GM23248 (cell line): ENCODE data around the gene KLHL2. TPM values are rescaled to one million over a fixed set of nuclear protein-coding genes. Genes with fewer than 3 reads are reported as not detected.
A peak's percentile ranks its signal among the peaks of the same experiment; 100 is the strongest.
"Not testable (repeated sequence)": the region's sequence is repeated elsewhere in the genome, so short reads cannot be mapped to it uniquely, and the experiment has no call there.

Experiments
- DNase-seq: peaks from one replicate; pipeline ENCODE4 v3.0.0-alpha.2; 2015
- H2AFZ ChIP-seq: fragments of 200-600 bp; sonication (generic); 2 replicates; pipeline ENCODE4 v1.6.1; 2016; ENCODE audit warnings: antibody characterized with exemption
- H3F3A ChIP-seq: fragments of 200-600 bp; sonication (generic); 2 replicates; pipeline ENCODE4 v1.6.1; 2016; ENCODE audit warnings: mild to moderate bottlenecking, antibody characterized with exemption, mixed run types; ENCODE audit not compliant: insufficient read depth
- H3K27ac ChIP-seq: fragments of 200-600 bp; sonication (generic); 2 replicates; pipeline ENCODE4 v1.5.1; 2016; ENCODE audit warnings: mild to moderate bottlenecking
- H3K27me3 ChIP-seq: fragments of 200-600 bp; sonication (generic); replicated peaks from 2 replicates; pipeline ENCODE4 v1.6.1; 2016; ENCODE audit warnings: mild to moderate bottlenecking; ENCODE audit not compliant: insufficient read depth
- H3K36me3 ChIP-seq: fragments of 200-600 bp; sonication (generic); 2 replicates; pipeline ENCODE4 v1.6.1; 2016; ENCODE audit warnings: low read depth, mild to moderate bottlenecking
- H3K4me1 ChIP-seq: fragments of 200-600 bp; sonication (generic); 2 replicates; pipeline ENCODE4 v1.6.1; 2016; ENCODE audit warnings: mild to moderate bottlenecking; ENCODE audit not compliant: insufficient read depth
- H3K4me2 ChIP-seq: fragments of 200-600 bp; sonication (generic); one replicate; pipeline ENCODE4 v1.6.1; 2016; ENCODE audit warnings: mild to moderate bottlenecking; ENCODE audit not compliant: unreplicated experiment
- H3K4me3 ChIP-seq: fragments of 200-600 bp; sonication (generic); 2 replicates; pipeline ENCODE4 v1.5.1; 2016; ENCODE audit warnings: mild to moderate bottlenecking
- H3K79me2 ChIP-seq: fragments of 200-600 bp; sonication (generic); 2 replicates; pipeline ENCODE4 v1.6.1; 2016; ENCODE audit warnings: mild to moderate bottlenecking; ENCODE audit not compliant: insufficient read depth
- H3K9ac ChIP-seq: fragments of 200-600 bp; sonication (generic); 2 replicates; pipeline ENCODE4 v1.6.1; 2016; ENCODE audit warnings: mild to moderate bottlenecking
- H3K9me2 ChIP-seq: fragments of 200-600 bp; sonication (generic); 2 replicates; pipeline ENCODE4 v1.6.1; 2016; ENCODE audit warnings: mixed run types, mild to moderate bottlenecking, moderate library complexity; ENCODE audit not compliant: insufficient read depth
- H3K9me3 ChIP-seq: fragments of 200-600 bp; sonication (generic); one replicate; pipeline ENCODE4 v1.6.1; 2017; ENCODE audit warnings: low read depth
- H4K20me1 ChIP-seq: fragments of 200-600 bp; sonication (generic); 2 replicates; pipeline ENCODE4 v1.6.0; 2016; ENCODE audit not compliant: insufficient read depth
- EZH2 ChIP-seq: fragments of 200-600 bp; sonication (generic); IDR thresholded peaks from 2 replicates; pipeline ENCODE4 v1.6.1; 2018; ENCODE audit warnings: antibody characterized with exemption, mild to moderate bottlenecking; ENCODE audit not compliant: insufficient read depth, poor library complexity, severe bottlenecking
- EZH2phosphoT487 ChIP-seq: fragments of 200-600 bp; sonication (generic); IDR thresholded peaks from 2 replicates; pipeline ENCODE4 v1.6.1; 2018; ENCODE audit warnings: antibody characterized with exemption, moderate library complexity, mild to moderate bottlenecking, low read depth; ENCODE audit not compliant: insufficient read depth
- WGBS, 2 experiments: methylation state at CpG; one replicate each; pipeline ENCODE4 v1.1.6; 2015 to 2017; ENCODE audit warnings: low lambda C conversion rate in 2 of 2, low coverage in 1 of 2; ENCODE audit errors: missing lambda C conversion rate in 2 of 2; 5-methylcytosine and 5-hydroxymethylcytosine counted together
- in situ Hi-C: fragments of 300-500 bp; cut with MboI; formaldehyde crosslinking; loops from 2 replicates; pipeline ENCODE4 v1.15.0; 2020
- polyA plus RNA-seq: library from polyadenylated mRNA; unstranded; fragments of >200 nt; fragmentation: Nextera tagmentation; extraction: Ambion mirVana; gene quantifications from 2 replicates; pipeline ENCODE4 v1.2.1, GENCODE V29; 2016
- total RNA-seq: library from RNA; depleted of rRNA; stranded (reverse); fragments of >200 nt; shearing (Covaris generic); gene quantifications from 2 replicates; pipeline ENCODE4 v1.2.3, GENCODE V29; 2014; rRNA removed

KLHL2 gene
- total RNA-seq (14.8 and 20.2 TPM in 2 replicates), polyA plus RNA-seq (10.9 and 11.0 TPM in 2 replicates)

- peak within 1 kb of the TSS; percentile 79 for H3K9ac ChIP-seq
- in situ Hi-C loops, result no loop called here
- no peaks in the 10 kb centered on the region for H4K20me1 ChIP-seq
- H3K27ac ChIP-seq, result peak within 1 kb of the TSS; percentile 6; the same call in 1 of the 2 replicates
- H3K9me3 ChIP-seq, result no peaks in the 10 kb centered on the region
- peaks cover 29% of the 10 kb centered on the region for H3K4me1 ChIP-seq
- H3K36me3 ChIP-seq, result no peaks in the 10 kb centered on the region
- peak; percentile 84 for DNase-seq
- peak within 1 kb of the TSS; percentile 96 for H3K4me3 ChIP-seq
- H3K4me2 ChIP-seq, result peak within 1 kb of the TSS; percentile 96
- no peaks in the 10 kb centered on the region for H3K27me3 ChIP-seq
- H3F3A ChIP-seq, result peaks cover 18% of the 10 kb centered on the region
- H3K79me2 ChIP-seq, result peaks cover 48% of the 10 kb centered on the region
- peak within 1 kb of the TSS; percentile 99 for H2AFZ ChIP-seq
- TF ChIP-seq EZH2 (no peak), EZH2phosphoT487 (no peak)
- 1% methylated on average over 76 to 103 of the region's 113 CpGs for WGBS, 2 experiments
- no peaks in the 10 kb centered on the region for H3K9me2 ChIP-seq
Observed at GRCh38 chr4:165207431-165208220, at the start of gene KLHL2. Gene KLHL2, plus strand, starts transcription at chr4:165207561. Its CDS starts 316 bp downstream, at chr4:165207877.

- Histone ChIP-seq H3K9me2 (no peaks in the 10 kb centered on the region), H3K4me1 (no peaks in the 10 kb centered on the region), H3K79me2 (no peaks in the 10 kb centered on the region), H3K4me2 (no peak overlapping the region), H3K27me3 (no peaks in the 10 kb centered on the region), H3K9me3 (no peaks in the 10 kb centered on the region), H3K27ac (no peak overlapping the region), H2AFZ (no peak overlapping the region), H3K9ac (no peak overlapping the region), H4K20me1 (no peaks in the 10 kb centered on the region), H3K4me3 (no peak overlapping the region), H3K36me3 (no peaks in the 10 kb centered on the region), H3F3A (no peaks in the 10 kb centered on the region)
- in situ Hi-C loops, result no loop called here
- TF ChIP-seq EZH2 (no peak), EZH2phosphoT487 (no peak)
- DNase-seq, result no peak
Observed at GRCh38 chr4:165158762-165159161, 48.6 kb upstream of the KLHL2 start.

- no peak for TF ChIP-seq EZH2
- no peaks in the 10 kb centered on the region for H3K79me2 ChIP-seq
- no peaks in the 10 kb centered on the region for H3K9me2 ChIP-seq
- H4K20me1 ChIP-seq, result no peaks in the 10 kb centered on the region
- no peak overlapping the region for H3K27ac ChIP-seq
- no peak overlapping the region for H2AFZ ChIP-seq
- no peaks in the 10 kb centered on the region for H3K9me3 ChIP-seq
- no peaks in the 10 kb centered on the region for H3F3A ChIP-seq
- no peak overlapping the region for H3K4me3 ChIP-seq
- 37 to 43% methylated on average over 2 of the region's 2 CpGs for WGBS, 2 experiments
- DNase-seq, result no peak
- no peak overlapping the region for H3K4me2 ChIP-seq
- no peaks in the 10 kb centered on the region for H3K36me3 ChIP-seq
- in situ Hi-C loops, result no loop called here
- no peak overlapping the region for H3K9ac ChIP-seq
- no peaks in the 10 kb centered on the region for H3K4me1 ChIP-seq
- H3K27me3 ChIP-seq, result no peaks in the 10 kb centered on the region
Observed at GRCh38 chr4:165164257-165164656, 43.1 kb upstream of the KLHL2 start.

- not testable (repeated sequence) for H3K36me3 ChIP-seq
- WGBS, 2 experiments, result 83 to 87% methylated on average over 1 of the region's 1 CpG
Observed at GRCh38 chr4:165166872-165167271, 40.5 kb upstream of the KLHL2 start.

More at GRCh38 chr4:165166872-165167271, 40.5 kb upstream of the KLHL2 start:
- in situ Hi-C loops, H3K79me2 ChIP-seq, H3K9me2 ChIP-seq, H3K27me3 ChIP-seq, H3K4me3 ChIP-seq, H3K4me1 ChIP-seq, H3K27ac ChIP-seq, H3K9me3 ChIP-seq, H3K4me2 ChIP-seq, H3F3A ChIP-seq, DNase-seq, H2AFZ ChIP-seq, H4K20me1 ChIP-seq, H3K9ac ChIP-seq: not testable (repeated sequence)
